Right lobe of liver (tissue), 4 donors: ENCODE measurements around the gene RIPK3.

Experiments used
- POLR2A ChIP-seq: fragments of 450-650 bp; IDR thresholded peaks from one replicate; pipeline ENCODE4 v1.6.1; 2017; ENCODE audit warnings: antibody characterized with exemption, mild to moderate bottlenecking
- TF ChIP-seq, protein P1 (sequence below), 4 donors: fragments of 200-600 bp in 3 of 4; fragments of 450-650 bp in 1 of 4; IDR thresholded peaks; one replicate each; pipeline versions ENCODE4 v1.5.1 to v1.8.0; 2016 to 2022; ENCODE audit warnings: antibody characterized with exemption in 4 of 4, mild to moderate bottlenecking in 2 of 4
- donor health status: DM: no; HTN: no; CAD: no.
- donor health status: DM: no; HTN: no; CAD: no.
- donor health status: DM: no; HTN: yes; CAD: no.

- TF ChIP-seq, protein P1, sequence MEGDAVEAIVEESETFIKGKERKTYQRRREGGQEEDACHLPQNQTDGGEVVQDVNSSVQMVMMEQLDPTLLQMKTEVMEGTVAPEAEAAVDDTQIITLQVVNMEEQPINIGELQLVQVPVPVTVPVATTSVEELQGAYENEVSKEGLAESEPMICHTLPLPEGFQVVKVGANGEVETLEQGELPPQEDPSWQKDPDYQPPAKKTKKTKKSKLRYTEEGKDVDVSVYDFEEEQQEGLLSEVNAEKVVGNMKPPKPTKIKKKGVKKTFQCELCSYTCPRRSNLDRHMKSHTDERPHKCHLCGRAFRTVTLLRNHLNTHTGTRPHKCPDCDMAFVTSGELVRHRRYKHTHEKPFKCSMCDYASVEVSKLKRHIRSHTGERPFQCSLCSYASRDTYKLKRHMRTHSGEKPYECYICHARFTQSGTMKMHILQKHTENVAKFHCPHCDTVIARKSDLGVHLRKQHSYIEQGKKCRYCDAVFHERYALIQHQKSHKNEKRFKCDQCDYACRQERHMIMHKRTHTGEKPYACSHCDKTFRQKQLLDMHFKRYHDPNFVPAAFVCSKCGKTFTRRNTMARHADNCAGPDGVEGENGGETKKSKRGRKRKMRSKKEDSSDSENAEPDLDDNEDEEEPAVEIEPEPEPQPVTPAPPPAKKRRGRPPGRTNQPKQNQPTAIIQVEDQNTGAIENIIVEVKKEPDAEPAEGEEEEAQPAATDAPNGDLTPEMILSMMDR (IDR thresholded peaks at IDR 0.05) = no peak
- TF ChIP-seq POLR2A = no peak
These were observed 47.5 kb downstream of the RIPK3 start for GRCh38 chr14:24292118-24292807.
